ENCODE measurements around the gene ZBTB32.
"Not testable (repeated sequence)": the region's sequence is repeated elsewhere in the genome, so short reads cannot be mapped to it uniquely, and the experiment has no call there.

ZBTB32 gene, protein sequence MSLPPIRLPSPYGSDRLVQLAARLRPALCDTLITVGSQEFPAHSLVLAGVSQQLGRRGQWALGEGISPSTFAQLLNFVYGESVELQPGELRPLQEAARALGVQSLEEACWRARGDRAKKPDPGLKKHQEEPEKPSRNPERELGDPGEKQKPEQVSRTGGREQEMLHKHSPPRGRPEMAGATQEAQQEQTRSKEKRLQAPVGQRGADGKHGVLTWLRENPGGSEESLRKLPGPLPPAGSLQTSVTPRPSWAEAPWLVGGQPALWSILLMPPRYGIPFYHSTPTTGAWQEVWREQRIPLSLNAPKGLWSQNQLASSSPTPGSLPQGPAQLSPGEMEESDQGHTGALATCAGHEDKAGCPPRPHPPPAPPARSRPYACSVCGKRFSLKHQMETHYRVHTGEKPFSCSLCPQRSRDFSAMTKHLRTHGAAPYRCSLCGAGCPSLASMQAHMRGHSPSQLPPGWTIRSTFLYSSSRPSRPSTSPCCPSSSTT

DNA sequence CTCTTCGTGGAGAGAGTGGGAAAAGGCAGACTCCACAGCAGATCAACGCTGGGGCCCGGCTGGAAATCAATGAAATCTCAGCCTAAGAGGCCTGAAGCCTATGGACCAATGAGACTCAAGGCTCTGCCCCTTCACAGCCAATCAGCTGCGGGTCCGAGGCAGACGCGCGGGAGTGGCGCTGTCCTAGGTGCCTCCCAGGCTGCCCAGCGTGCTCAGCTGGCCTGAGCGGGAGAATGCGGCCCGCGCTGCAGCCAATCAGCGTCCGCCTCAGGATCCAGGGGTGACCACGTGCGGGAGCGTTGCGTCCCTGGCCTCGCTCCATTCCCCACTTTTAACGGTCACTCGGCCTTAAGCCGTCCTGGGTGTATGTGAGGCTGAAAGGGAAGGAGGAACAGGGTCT, at the start of gene ZBTB32:
ZBTB32 (plus strand) TSS at position 341 of the 400 bp plus-strand sequence. CDS start 10,069 bp downstream, outside the sequence.
- TF ChIP-seq, protein P1, sequence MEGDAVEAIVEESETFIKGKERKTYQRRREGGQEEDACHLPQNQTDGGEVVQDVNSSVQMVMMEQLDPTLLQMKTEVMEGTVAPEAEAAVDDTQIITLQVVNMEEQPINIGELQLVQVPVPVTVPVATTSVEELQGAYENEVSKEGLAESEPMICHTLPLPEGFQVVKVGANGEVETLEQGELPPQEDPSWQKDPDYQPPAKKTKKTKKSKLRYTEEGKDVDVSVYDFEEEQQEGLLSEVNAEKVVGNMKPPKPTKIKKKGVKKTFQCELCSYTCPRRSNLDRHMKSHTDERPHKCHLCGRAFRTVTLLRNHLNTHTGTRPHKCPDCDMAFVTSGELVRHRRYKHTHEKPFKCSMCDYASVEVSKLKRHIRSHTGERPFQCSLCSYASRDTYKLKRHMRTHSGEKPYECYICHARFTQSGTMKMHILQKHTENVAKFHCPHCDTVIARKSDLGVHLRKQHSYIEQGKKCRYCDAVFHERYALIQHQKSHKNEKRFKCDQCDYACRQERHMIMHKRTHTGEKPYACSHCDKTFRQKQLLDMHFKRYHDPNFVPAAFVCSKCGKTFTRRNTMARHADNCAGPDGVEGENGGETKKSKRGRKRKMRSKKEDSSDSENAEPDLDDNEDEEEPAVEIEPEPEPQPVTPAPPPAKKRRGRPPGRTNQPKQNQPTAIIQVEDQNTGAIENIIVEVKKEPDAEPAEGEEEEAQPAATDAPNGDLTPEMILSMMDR (IDR thresholded peaks at IDR 0.05; ENCODE audit: low read depth, low read length), result no peak
- Histone ChIP-seq H3K36me3 (no peaks in the 10 kb centered on the region), H3K27ac (no peak within 1 kb of the TSS), H3K27me3 (ENCODE audit: insufficient read depth, low read depth, severe bottlenecking) (no peaks in the 10 kb centered on the region), H3K4me3 (ENCODE audit: low read depth, low read length) (no peak within 1 kb of the TSS), H3K9me3 (ENCODE audit: severe bottlenecking) (no peaks in the 10 kb centered on the region)
- DNase-seq, result no peak

DNA sequence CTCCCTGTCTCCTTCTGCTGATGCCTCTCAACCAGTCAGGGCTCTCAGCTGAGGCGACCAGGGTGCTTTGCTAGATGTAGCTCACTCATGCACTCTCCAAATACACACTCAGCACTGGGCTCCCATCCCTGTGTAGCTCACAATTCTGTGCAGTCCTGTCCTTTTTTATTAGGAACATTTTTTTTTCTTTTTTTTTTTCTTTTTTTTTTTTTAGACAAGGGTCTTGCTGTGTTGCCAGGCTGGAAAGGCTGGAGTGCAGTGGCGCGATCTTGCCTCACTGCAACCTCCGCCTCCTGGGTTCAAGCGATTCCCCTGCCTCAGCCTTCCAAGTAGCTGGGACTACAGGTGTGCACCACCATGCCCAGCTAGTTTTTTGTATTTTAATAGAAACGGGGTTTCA, 49.5 kb upstream of the ZBTB32 start:
- not testable (repeated sequence) for H3K27ac ChIP-seq; H3K27me3 ChIP-seq (ENCODE audit: insufficient read depth, low read depth, severe bottlenecking); H3K4me3 ChIP-seq (ENCODE audit: low read depth, low read length); DNase-seq; H3K9me3 ChIP-seq (ENCODE audit: severe bottlenecking)
- H3K36me3 ChIP-seq, result peaks cover 76% of the 10 kb centered on the region

DNA sequence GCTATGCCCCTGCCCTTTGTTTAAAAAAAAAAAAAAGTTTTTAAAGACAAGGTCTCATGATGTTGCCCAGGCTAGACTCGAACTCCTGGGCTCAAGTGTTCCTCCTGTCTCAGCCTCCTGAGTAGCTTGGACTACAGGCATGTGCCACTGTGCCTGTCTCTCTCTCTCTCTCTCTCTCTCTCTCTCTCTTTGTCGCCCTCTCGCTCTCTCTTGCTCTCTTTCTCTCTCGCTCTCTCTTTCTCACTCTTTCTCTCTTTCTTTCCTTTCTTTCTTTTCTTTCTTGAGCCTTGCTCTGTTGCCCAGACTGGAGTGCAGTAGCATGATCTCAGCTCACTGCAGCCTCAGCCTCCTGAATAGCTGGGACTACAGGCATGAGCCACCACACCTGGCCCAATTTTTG, 48.8 kb upstream of the ZBTB32 start:
- Histone ChIP-seq H3K27me3 (ENCODE audit: insufficient read depth, low read depth, severe bottlenecking) (no peaks in the 10 kb centered on the region), H3K27ac (no peak overlapping the region), H3K36me3 (peaks cover 80% of the 10 kb centered on the region), H3K4me3 (ENCODE audit: low read depth, low read length) (no peak overlapping the region), H3K9me3 (ENCODE audit: severe bottlenecking) (no peaks in the 10 kb centered on the region)
- TF ChIP-seq, protein P1 (IDR thresholded peaks at IDR 0.05; ENCODE audit: low read depth, low read length), result no peak
- no peak for DNase-seq

DNA sequence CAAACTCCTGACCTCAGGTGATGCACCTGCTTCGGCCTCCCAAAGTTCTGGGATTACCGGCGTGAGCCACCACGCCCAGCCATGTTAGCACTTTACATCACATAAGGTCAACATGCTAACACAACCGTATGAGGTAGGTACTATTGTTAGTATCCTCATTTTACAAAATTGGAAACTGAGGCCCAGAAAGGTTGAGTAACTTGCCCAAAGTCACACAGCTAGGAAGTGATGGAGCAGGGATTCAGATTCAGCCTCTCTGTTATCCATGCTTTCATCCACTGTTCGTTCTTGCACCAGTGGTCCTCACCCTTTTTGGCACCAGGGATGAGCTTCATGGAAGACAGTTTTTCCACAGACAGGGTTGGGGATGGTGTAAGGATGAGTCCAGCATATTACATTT, 47.7 kb upstream of the ZBTB32 start:
- DNase-seq, result no peak
- H3K27ac ChIP-seq, result no peak overlapping the region
- no peaks in the 10 kb centered on the region for H3K9me3 ChIP-seq (ENCODE audit: severe bottlenecking)
- peaks cover 73% of the 10 kb centered on the region for H3K36me3 ChIP-seq
- TF ChIP-seq, protein P1 (IDR thresholded peaks at IDR 0.05; ENCODE audit: low read depth, low read length), result no peak
- no peaks in the 10 kb centered on the region for H3K27me3 ChIP-seq (ENCODE audit: insufficient read depth, low read depth, severe bottlenecking)
- H3K4me3 ChIP-seq (ENCODE audit: low read depth, low read length), result no peak overlapping the region

DNA sequence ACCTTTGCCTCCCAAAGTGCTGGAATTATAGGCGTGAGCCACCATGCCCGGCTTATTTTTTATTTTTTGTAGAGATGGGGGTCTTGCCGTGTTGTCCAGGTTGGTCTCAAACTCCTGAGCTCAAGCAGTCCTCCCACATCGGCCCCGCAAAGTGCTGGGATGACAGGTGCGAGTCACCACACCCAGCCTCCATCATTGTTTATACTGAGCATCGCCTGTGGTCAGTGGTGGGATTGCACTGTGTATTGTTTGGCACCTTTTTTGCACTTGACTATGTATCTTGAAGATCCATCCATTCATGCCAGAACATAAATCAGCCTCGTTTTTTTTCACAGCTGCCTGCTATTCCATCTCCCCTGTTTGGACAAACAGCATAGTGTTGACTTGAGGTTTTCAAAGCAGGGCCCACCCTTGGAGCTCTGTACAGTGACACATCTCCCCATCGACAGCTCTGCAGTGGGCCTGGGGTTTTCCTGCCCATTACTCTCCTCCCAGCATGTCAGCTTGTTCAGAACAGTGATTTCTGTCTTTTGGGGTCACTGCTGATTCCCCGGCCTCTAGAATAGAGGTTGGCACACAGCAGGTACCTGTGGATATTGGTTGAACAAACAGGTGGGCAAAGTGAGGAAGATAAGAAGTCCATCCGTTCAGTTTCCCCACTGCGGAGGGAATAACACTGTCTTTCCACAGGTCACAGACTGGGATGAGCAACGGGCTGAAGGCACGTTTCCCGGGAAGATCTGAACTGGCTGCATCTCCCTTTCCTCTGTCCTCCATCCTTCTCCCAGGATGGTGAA, 46.3 kb upstream of the ZBTB32 start:
- H3K36me3 ChIP-seq, result peaks cover 80% of the 10 kb centered on the region
- no peak overlapping the region for H3K27ac ChIP-seq
- H3K9me3 ChIP-seq (ENCODE audit: severe bottlenecking), result no peaks in the 10 kb centered on the region
- TF ChIP-seq, protein P1 (IDR thresholded peaks at IDR 0.05; ENCODE audit: low read depth, low read length), result peak; percentile 25; the same call in 1 of the 2 replicates
- H3K4me3 ChIP-seq (ENCODE audit: low read depth, low read length), result no peak overlapping the region
- H3K27me3 ChIP-seq (ENCODE audit: insufficient read depth, low read depth, severe bottlenecking), result no peaks in the 10 kb centered on the region
- DNase-seq, result no peak

DNA sequence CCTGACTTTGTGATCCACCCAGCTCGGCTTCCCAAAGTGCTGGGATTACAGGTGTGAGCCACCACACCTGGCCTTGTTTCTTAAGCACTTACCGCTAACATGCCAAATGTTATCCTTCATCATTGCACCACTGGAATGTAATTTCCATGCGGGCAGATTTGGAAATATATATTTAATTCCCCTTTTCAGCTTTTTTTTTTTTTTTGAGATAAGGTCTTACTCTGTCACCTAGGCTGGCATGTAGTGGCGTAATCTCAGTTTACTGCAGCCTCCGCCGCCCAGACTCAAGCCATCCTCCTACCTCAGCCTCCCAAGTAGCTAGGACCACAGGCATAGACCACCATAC, 42.4 kb upstream of the ZBTB32 start:
- TF ChIP-seq, protein P1 (IDR thresholded peaks at IDR 0.05; ENCODE audit: low read depth, low read length), result no peak
- H3K9me3 ChIP-seq (ENCODE audit: severe bottlenecking), result no peaks in the 10 kb centered on the region
- no peaks in the 10 kb centered on the region for H3K27me3 ChIP-seq (ENCODE audit: insufficient read depth, low read depth, severe bottlenecking)
- DNase-seq, result no peak
- peaks cover 55% of the 10 kb centered on the region for H3K36me3 ChIP-seq
- H3K27ac ChIP-seq, result no peak overlapping the region
- H3K4me3 ChIP-seq (ENCODE audit: low read depth, low read length), result no peak overlapping the region
